Osteoblast (primary cell): Measurements from ENCODE around the gene FAM228B. TPM values are rescaled to one million over a fixed set of nuclear protein-coding genes. Genes with fewer than 3 reads are reported as not detected.

Source experiments
- DNase-seq: peaks from one replicate; pipeline ENCODE4 v3.0.0; 2011; ENCODE audit warnings: low spot score, mixed read lengths; ENCODE audit not compliant: insufficient read length; ENCODE audit errors: missing footprints
- H2AFZ ChIP-seq: 2 replicates; pipeline ENCODE4 v1.6.0; 2011; ENCODE audit warnings: mild to moderate bottlenecking, low read length
- H3K27ac ChIP-seq: 2 replicates; pipeline ENCODE4 v1.5.1; 2011; ENCODE audit warnings: mild to moderate bottlenecking, low read depth, low read length, moderate library complexity
- H3K27me3 ChIP-seq: 2 replicates; pipeline ENCODE4 v1.6.0; 2012; ENCODE audit warnings: mild to moderate bottlenecking, control low read depth, inconsistent platforms, low read length, moderate library complexity; ENCODE audit not compliant: insufficient read depth
- H3K36me3 ChIP-seq: 2 replicates; pipeline ENCODE4 v1.5.1; 2011; ENCODE audit warnings: mild to moderate bottlenecking, low read length, control low read depth, moderate library complexity; ENCODE audit not compliant: insufficient read depth
- H3K4me1 ChIP-seq: 2 replicates; pipeline ENCODE4 v1.5.1; 2011; ENCODE audit warnings: mild to moderate bottlenecking, low read length, control low read depth, moderate library complexity; ENCODE audit not compliant: insufficient read depth
- H3K4me2 ChIP-seq: 2 replicates; pipeline ENCODE4 v1.6.0; 2011; ENCODE audit warnings: mild to moderate bottlenecking, low read length; ENCODE audit not compliant: insufficient read depth
- H3K4me3 ChIP-seq: fragments of 200-600 bp; sonication (generic); 3 replicates; pipeline ENCODE4 v1.5.1; 2012; ENCODE audit warnings: mild to moderate bottlenecking, low read length, inconsistent platforms; ENCODE audit not compliant: insufficient read depth
- H3K79me2 ChIP-seq: 2 replicates; pipeline ENCODE4 v1.6.0; 2012; ENCODE audit warnings: mild to moderate bottlenecking, low read length, control low read depth, inconsistent platforms; ENCODE audit not compliant: insufficient read depth
- H3K9me3 ChIP-seq: 2 replicates; pipeline ENCODE4 v1.5.1; 2011; ENCODE audit warnings: low read depth, low read length, control low read depth
- H4K20me1 ChIP-seq: 2 replicates; pipeline ENCODE4 v1.6.0; 2012; ENCODE audit warnings: mild to moderate bottlenecking, low read length, control low read depth; ENCODE audit not compliant: insufficient read depth
- total RNA-seq: library from RNA; depleted of rRNA; stranded (reverse); fragments of >200 nt; gene quantifications from 2 replicates; pipeline ENCODE4 v1.2.3, GENCODE V29; 2012
- TF ChIP-seq, protein P1 (sequence below): IDR thresholded peaks from 2 replicates; pipeline ENCODE4 v1.5.1; 2011; ENCODE audit warnings: mild to moderate bottlenecking, low read depth, low read length, moderate library complexity; ENCODE audit errors: extremely low read depth

Gene FAM228B
- total RNA-seq, 1 donor: 11.6 TPM

DNA sequence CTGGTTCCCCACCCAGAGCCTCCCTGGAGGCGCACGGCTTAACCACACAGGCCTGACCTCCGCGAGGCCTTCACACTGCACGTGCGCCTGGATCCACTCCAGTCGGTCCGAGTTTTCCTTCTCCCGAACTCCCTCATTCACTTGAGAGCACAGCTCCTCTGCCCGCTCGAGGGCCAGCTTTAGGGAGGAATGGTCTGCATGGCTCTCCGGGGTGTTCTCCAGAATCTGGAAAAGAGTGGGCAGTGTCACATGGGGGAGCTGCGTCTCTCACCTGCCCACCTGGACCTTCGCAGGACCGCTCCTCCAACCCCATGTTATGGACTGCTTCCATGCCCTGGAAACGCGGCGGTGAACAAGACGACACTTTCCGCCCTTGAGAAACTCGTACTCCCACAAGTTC is 87.5 kb downstream of the FAM228B start:
- Histone ChIP-seq H3K4me2 (no peak overlapping the region), H4K20me1 (no peaks in the 10 kb centered on the region), H3K4me1 (no peaks in the 10 kb centered on the region), H3K36me3 (peaks cover 16% of the 10 kb centered on the region), H3K4me3 (no peak overlapping the region), H3K27me3 (no peaks in the 10 kb centered on the region), H3K27ac (no peak overlapping the region), H3K9me3 (no peaks in the 10 kb centered on the region), H3K79me2 (no peaks in the 10 kb centered on the region), H2AFZ (no peak overlapping the region)
- no peak for DNase-seq
- TF ChIP-seq, protein P1, sequence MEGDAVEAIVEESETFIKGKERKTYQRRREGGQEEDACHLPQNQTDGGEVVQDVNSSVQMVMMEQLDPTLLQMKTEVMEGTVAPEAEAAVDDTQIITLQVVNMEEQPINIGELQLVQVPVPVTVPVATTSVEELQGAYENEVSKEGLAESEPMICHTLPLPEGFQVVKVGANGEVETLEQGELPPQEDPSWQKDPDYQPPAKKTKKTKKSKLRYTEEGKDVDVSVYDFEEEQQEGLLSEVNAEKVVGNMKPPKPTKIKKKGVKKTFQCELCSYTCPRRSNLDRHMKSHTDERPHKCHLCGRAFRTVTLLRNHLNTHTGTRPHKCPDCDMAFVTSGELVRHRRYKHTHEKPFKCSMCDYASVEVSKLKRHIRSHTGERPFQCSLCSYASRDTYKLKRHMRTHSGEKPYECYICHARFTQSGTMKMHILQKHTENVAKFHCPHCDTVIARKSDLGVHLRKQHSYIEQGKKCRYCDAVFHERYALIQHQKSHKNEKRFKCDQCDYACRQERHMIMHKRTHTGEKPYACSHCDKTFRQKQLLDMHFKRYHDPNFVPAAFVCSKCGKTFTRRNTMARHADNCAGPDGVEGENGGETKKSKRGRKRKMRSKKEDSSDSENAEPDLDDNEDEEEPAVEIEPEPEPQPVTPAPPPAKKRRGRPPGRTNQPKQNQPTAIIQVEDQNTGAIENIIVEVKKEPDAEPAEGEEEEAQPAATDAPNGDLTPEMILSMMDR: no peak

DNA sequence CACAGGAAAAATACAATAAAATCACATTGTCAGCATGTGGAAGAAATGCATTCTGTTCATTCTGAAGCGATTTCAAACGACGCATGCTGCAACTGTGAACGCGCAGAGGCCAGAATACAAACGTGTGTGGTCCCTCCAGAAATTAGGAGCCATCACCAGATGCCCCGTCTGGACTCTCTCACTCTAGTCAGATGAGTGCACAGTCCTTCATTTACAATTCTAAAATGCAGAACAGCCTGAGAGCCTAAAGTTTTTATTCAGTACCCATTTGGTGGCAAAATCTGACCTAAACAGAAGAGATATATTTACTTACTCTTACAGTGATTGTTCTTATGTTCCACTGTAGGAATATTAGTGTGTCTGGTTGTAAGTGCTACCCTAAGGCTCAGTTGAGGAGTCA is 88.1 kb downstream of the FAM228B start:
- H3K4me1 ChIP-seq: no peaks in the 10 kb centered on the region
- no peaks in the 10 kb centered on the region for H4K20me1 ChIP-seq
- no peak overlapping the region for H3K4me2 ChIP-seq
- no peak overlapping the region for H2AFZ ChIP-seq
- no peak overlapping the region for H3K27ac ChIP-seq
- H3K4me3 ChIP-seq: no peak overlapping the region
- TF ChIP-seq, protein P1: no peak
- H3K79me2 ChIP-seq: no peaks in the 10 kb centered on the region
- peaks cover 21% of the 10 kb centered on the region for H3K36me3 ChIP-seq
- H3K9me3 ChIP-seq: no peaks in the 10 kb centered on the region
- H3K27me3 ChIP-seq: no peaks in the 10 kb centered on the region
- DNase-seq: no peak

DNA sequence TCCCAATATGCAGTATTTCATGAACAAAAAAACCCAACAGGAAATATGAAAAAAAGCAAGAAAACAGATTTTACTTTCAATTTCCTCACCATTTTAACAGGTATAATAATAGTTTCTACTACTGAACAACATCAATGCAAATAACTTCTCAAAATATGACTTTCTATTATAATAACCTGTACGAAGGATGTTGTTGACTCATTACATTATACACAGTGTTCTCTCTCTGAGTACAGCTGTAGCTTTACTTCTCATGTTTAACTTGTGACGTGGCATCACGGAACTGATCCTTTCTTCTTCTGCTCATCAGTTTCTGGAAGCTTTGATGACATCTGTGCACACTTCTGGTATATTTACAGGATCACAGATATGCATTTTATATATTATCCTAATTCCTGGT is 91.6 kb downstream of the FAM228B start:
- TF ChIP-seq, protein P1: no peak
- H2AFZ ChIP-seq: no peak overlapping the region
- no peaks in the 10 kb centered on the region for H3K9me3 ChIP-seq
- H3K4me1 ChIP-seq: no peaks in the 10 kb centered on the region
- no peaks in the 10 kb centered on the region for H3K79me2 ChIP-seq
- no peaks in the 10 kb centered on the region for H4K20me1 ChIP-seq
- no peak overlapping the region for H3K4me2 ChIP-seq
- H3K27ac ChIP-seq: no peak overlapping the region
- DNase-seq: no peak
- peaks cover 18% of the 10 kb centered on the region for H3K36me3 ChIP-seq
- no peak overlapping the region for H3K4me3 ChIP-seq
- no peaks in the 10 kb centered on the region for H3K27me3 ChIP-seq

Other genes starting within 250 kb of the FAM228B start
- 17.4 and 18.0 TPM in 2 replicates for gene ATAD2B, start 196.3 kb upstream of the FAM228B start, total RNA-seq
- 10.9 and 13.8 TPM in 2 replicates for gene UBXN2A, start 183.0 kb upstream of the FAM228B start, total RNA-seq
- 0.36 TPM in 1 of 2 replicates, not detected in the other for gene MFSD2B, start 113.4 kb upstream of the FAM228B start, total RNA-seq
- 8.3 and 9.1 TPM in 2 replicates for gene WDCP, start 76.1 kb upstream of the FAM228B start, total RNA-seq
- gene FKBP1B, start 73.7 kb upstream of the FAM228B start, total RNA-seq: 2.7 and 3.3 TPM in 2 replicates
- 96.6 and 109 TPM in 2 replicates for gene SF3B6, start 47.1 kb upstream of the FAM228B start, total RNA-seq
- gene TP53I3, start 38.6 kb upstream of the FAM228B start, total RNA-seq: 59.4 and 79.3 TPM in 2 replicates
- gene PFN4, start 135 bp upstream of the FAM228B start, total RNA-seq: 0.88 TPM in 1 of 2 replicates, not detected in the other
- gene FAM228A, start 51.6 kb downstream of the FAM228B start, total RNA-seq: 1.4 and 1.5 TPM in 2 replicates
- 32.7 and 33.7 TPM in 2 replicates for gene ITSN2, start 237.1 kb downstream of the FAM228B start, total RNA-seq